Measurements from ENCODE around the gene TOMM20. TPM values are rescaled to one million over a fixed set of nuclear protein-coding genes. Genes with fewer than 3 reads are reported as not detected.

The TOMM20 gene
- total RNA-seq, 1 experiment from 2014 or later = 197 TPM

- Mint-ChIP-seq H3K27me3 (ENCODE audit: low read depth) (no peaks in the 10 kb centered on the region; the same call in none of the 2 replicates), H3K27ac (no peak overlapping the region), H3K4me1 (peaks cover 6 to 13% of the 10 kb centered on the region in 2 experiments), H3K36me3 (ENCODE audit: insufficient read depth in 1 of 3, low read depth in 3 of 3) (peaks cover 15 to 34% (median 24%) of the 10 kb centered on the region in 3 experiments), H3K9me3 (no peaks in the 10 kb centered on the region), H3K4me3 (peak overlapping the region in 1 of 2 experiments; percentile 45; a peak in 1 of 5 replicates)
- no peak overlapping the region for H3K27ac ChIP-seq (ENCODE audit: insufficient read length, low read depth, low read length)
- H3K27me3 ChIP-seq (ENCODE audit: insufficient read depth, low read length) = no peaks in the 10 kb centered on the region
- no peak overlapping the region for H3K23ac ChIP-seq (ENCODE audit: insufficient read length, low read depth, low read length)
- no peak overlapping the region for H2BK12ac ChIP-seq (ENCODE audit: insufficient read length, low read depth, low read length)
- no peak overlapping the region for H4K5ac ChIP-seq (ENCODE audit: insufficient read length, low read depth, low read length)
- H3K14ac ChIP-seq (ENCODE audit: insufficient read depth, low read length) = no peak overlapping the region
- no peak for TF ChIP-seq CTCF (conservative IDR thresholded peaks at IDR 0.05)
- no peaks in the 10 kb centered on the region; the same call in 1 of the 2 replicates for H3K79me2 ChIP-seq (ENCODE audit: insufficient read depth, low read length)
- no peak overlapping the region for H4K8ac ChIP-seq (replicated peaks; ENCODE audit: insufficient read length, low read depth, low read length)
- no peak for DNase-seq
- H2BK15ac ChIP-seq (ENCODE audit: low read depth, low read length) = no peak overlapping the region
- no peak overlapping the region for H3K4me2 ChIP-seq (ENCODE audit: insufficient read depth, insufficient read length, low read length)
- H3K18ac ChIP-seq (ENCODE audit: insufficient read length, low read depth, low read length) = no peak overlapping the region
- H2BK120ac ChIP-seq (ENCODE audit: low read depth, low read length, poor library complexity, severe bottlenecking) = no peak overlapping the region
- no peaks in the 10 kb centered on the region for H3K4me1 ChIP-seq (ENCODE audit: insufficient read depth, low read length)
- H2BK20ac ChIP-seq (ENCODE audit: low read depth, low read length, poor library complexity, severe bottlenecking) = no peak overlapping the region
- no peak overlapping the region for H3K56ac ChIP-seq (ENCODE audit: insufficient read length, low read depth, low read length)
- no peak overlapping the region for H2AFZ ChIP-seq (ENCODE audit: low read length)
- H3K9ac ChIP-seq (ENCODE audit: extremely low read depth, insufficient read length, low read length) = no peak overlapping the region
- WGBS (ENCODE audit: extremely low coverage, insufficient read length, low lambda C conversion rate) = no CpG with 5 or more reads among the region's 6 CpGs
- no peak overlapping the region for H3K4ac ChIP-seq (ENCODE audit: low read depth, low read length)
- H3T11ph ChIP-seq (ENCODE audit: low read length) = no peak overlapping the region
- H3K79me1 ChIP-seq (ENCODE audit: insufficient read depth, low read depth, low read length, poor library complexity, severe bottlenecking) = no peaks in the 10 kb centered on the region
- no peak overlapping the region for H4K91ac ChIP-seq (ENCODE audit: insufficient read length, low read depth, low read length)
- H2AK5ac ChIP-seq (ENCODE audit: insufficient read length, low read length) = no peak overlapping the region
- H4K20me1 ChIP-seq (ENCODE audit: control insufficient read depth, insufficient read depth, insufficient read length) = no peaks in the 10 kb centered on the region
- H3K23me2 ChIP-seq (ENCODE audit: insufficient read length, low read depth, low read length, poor library complexity, severe bottlenecking) = peaks cover 8% of the 10 kb centered on the region
- H2BK5ac ChIP-seq (ENCODE audit: insufficient read length, low read length) = no peak overlapping the region
- no peaks in the 10 kb centered on the region for H3K9me3 ChIP-seq (ENCODE audit: control insufficient read depth, low read depth, low read length)
These were observed 30.0 kb upstream of the TOMM20 start for GRCh38 chr1:235158680-235159079.

Data from H9 (cell line).